ENCODE results near the gene THRB. TPM values are rescaled to one million over a fixed set of nuclear protein-coding genes. Genes with fewer than 3 reads are reported as not detected.
A peak's percentile ranks its signal among the peaks of the same experiment; 100 is the strongest.

The THRB gene
- total and polyA plus RNA-seq, 9 of the 15 experiments (the other 6 are each of a cell fraction or from before 2014, with no cell fraction given): 1.7 to 14.9 (median 6.9) TPM

- TF ChIP-seq PBX2 (CRISPR knock-in tag; IDR thresholded peaks at IDR 0.05; ENCODE audit: low read depth) (peak; percentile 60), PBX2 (tag; conservative IDR thresholded peaks at IDR 0.05; ENCODE audit: low read depth) (peak; percentile 98), CCNT2 (IDR thresholded peaks at IDR 0.05; ENCODE audit: borderline replicate concordance, extremely low read depth, insufficient read length, low read depth, low read length) (peak; percentile 39), L3MBTL2 (IDR thresholded peaks at IDR 0.05) (peak; percentile 36; the same call in 1 of the 2 replicates), MEF2A (IDR thresholded peaks at IDR 0.05; ENCODE audit: control insufficient read depth, low read depth, low read length) (no peak), ZNF589 (CRISPR knock-in tag; IDR thresholded peaks at IDR 0.05; ENCODE audit: low read depth) (0 out of 2 replicates have a peak, but pooled peaks have one; percentile 71), MNT (conservative IDR thresholded peaks at IDR 0.05) (peak in 1 of 2 experiments; percentile 47; a peak in 1 of 4 replicates), ZNF316 (IDR thresholded peaks at IDR 0.05) (no peak), IFI16 (CRISPR knock-in tag; IDR thresholded peaks at IDR 0.05) (no peak), EP400 (IDR thresholded peaks at IDR 0.05) (no peak), CGGBP1 (CRISPR knock-in tag; IDR thresholded peaks at IDR 0.05) (no peak), KLF13 (tag; IDR thresholded peaks at IDR 0.05; ENCODE audit: borderline replicate concordance, low read depth) (no peak), ZNF436 (CRISPR knock-in tag; IDR thresholded peaks at IDR 0.05) (no peak), KAT8 (IDR thresholded peaks at IDR 0.05; ENCODE audit: low read depth) (no peak), NRF1 (conservative IDR thresholded peaks at IDR 0.05 in 1 of 2, IDR thresholded peaks at IDR 0.05 in 1 of 2) (peak; percentile 44 to 59), TEAD4 (IDR thresholded peaks at IDR 0.05; ENCODE audit: low read length) (peak; percentile 95), TEAD4 (CRISPR knock-in tag; IDR thresholded peaks at IDR 0.05; ENCODE audit: borderline replicate concordance) (no peak), HDAC3 (IDR thresholded peaks at IDR 0.05; ENCODE audit: borderline replicate concordance, partially characterized antibody) (peak; percentile 78), CXXC5 (CRISPR knock-in tag; IDR thresholded peaks at IDR 0.05) (peak; percentile 86), BHLHE40 (IDR thresholded peaks at IDR 0.05; ENCODE audit: low read length) (peak; percentile 98), TSHZ1 (CRISPR knock-in tag; IDR thresholded peaks at IDR 0.05) (no peak)
Observed at GRCh38 chr3:24303057-24303754, 191.4 kb downstream of the THRB start (continued).

Measured in K562 (cell line).